ENCODE data around the gene ANXA2. TPM values are rescaled to one million over a fixed set of nuclear protein-coding genes. Genes with fewer than 3 reads are reported as not detected.

The ANXA2 gene
- total and polyA plus RNA-seq, 2 donors (not counting 1 experiment from before 2014, with no cell fraction given), result 116 to 133 TPM

- 89% methylated on average over 18 of the region's 18 CpGs for WGBS (ENCODE audit: insufficient coverage)
- no peak overlapping the region for H3K9ac ChIP-seq (ENCODE audit: low read length)
- ChIA-PET POLR2A (no interaction called here), CTCF (no interaction called here)
- H3K27ac ChIP-seq (ENCODE audit: low read length in 2 of 2), result no peak overlapping the region
- Mint-ChIP-seq H3K4me3 (no peak overlapping the region), H3K4me1 (no peaks in the 10 kb centered on the region), H3K9me3 (ENCODE audit: insufficient read depth) (peaks cover 11% of the 10 kb centered on the region), H3K27me3 (no peaks in the 10 kb centered on the region), H3K27ac (no peak overlapping the region)
- H3K4me3 ChIP-seq (ENCODE audit: control extremely low read depth in 1 of 5, extremely low read depth in 1 of 5, insufficient read depth in 1 of 5, low read depth in 2 of 5, low read length in 4 of 5), result no peak overlapping the region
- H3K36me3 ChIP-seq (replicated peaks in 1 of 2; ENCODE audit: control extremely low read depth in 1 of 2, control insufficient read depth in 1 of 2, extremely low read depth in 1 of 2, insufficient read depth in 2 of 2, low read length in 1 of 2), result no peaks in the 10 kb centered on the region
- no peaks in the 10 kb centered on the region for H4K20me1 ChIP-seq (ENCODE audit: control insufficient read depth, insufficient read depth, low read length, poor library complexity, severe bottlenecking)
- H3K27me3 ChIP-seq (replicated peaks in 1 of 4; ENCODE audit: control extremely low read depth in 1 of 4, control insufficient read depth in 3 of 4, insufficient read depth in 4 of 4, low read length in 3 of 4), result peaks cover 0 to 3% (median 0%) of the 10 kb centered on the region in 4 experiments
- ATAC-seq (ENCODE audit: low read depth) (no peak), DNase-seq (no peak)
- H3K79me2 ChIP-seq (ENCODE audit: control insufficient read depth, insufficient read depth, low read length), result no peaks in the 10 kb centered on the region
- no peak overlapping the region for H2AFZ ChIP-seq (ENCODE audit: insufficient read depth, low read depth, low read length, poor library complexity, severe bottlenecking)
- H3K4me2 ChIP-seq (replicated peaks; ENCODE audit: low read depth, low read length, poor library complexity, severe bottlenecking), result no peak overlapping the region
- intact Hi-C loops (cut with micrococcal nuclease), result no loop called here
- H3K4me1 ChIP-seq (ENCODE audit: control insufficient read depth in 2 of 2, insufficient read depth in 2 of 2, low read length in 2 of 2), result no peaks in the 10 kb centered on the region
- no peak for TF ChIP-seq CTCF (IDR thresholded peaks at IDR 0.05)
- TF ChIP-seq EZH2 (IDR thresholded peaks at IDR 0.05; ENCODE audit: borderline replicate concordance, insufficient read depth, low read depth, low read length, poor library complexity, severe bottlenecking), result no peak
- peaks cover 0 to 13% (median 1%) of the 10 kb centered on the region in 3 donors for H3K9me3 ChIP-seq (ENCODE audit: control extremely low read depth in 1 of 3, control insufficient read depth in 2 of 3, insufficient read depth in 1 of 3, low read length in 2 of 3)
Measured at GRCh38 chr15:60299452-60300047, 98.2 kb downstream of the ANXA2 start.

Small RNA genes lying within 50 kb of the gene (small RNA-seq; reads per million reads assigned to genes)
- gene AC087385.3 (ENCODE audit: insufficient read length, low read depth, low replicate concordance), result not detected

Other genes with a start within 250 kb of the ANXA2 start
- 65.9 and 71.2 TPM in 2 replicates for gene ICE2, start 81.2 kb upstream of the ANXA2 start, total RNA-seq
- 17.3 and 19.0 TPM in 2 replicates for gene ICE2, start 81.2 kb upstream of the ANXA2 start, polyA plus RNA-seq